ENCODE measurements around the gene IL17F.
"Not testable (repeated sequence)": the region's sequence is repeated elsewhere in the genome, so short reads cannot be mapped to it uniquely, and the experiment has no call there.

The IL17F gene

GRCh38 chr6:52201493-52201892 lies 42.8 kb downstream of the IL17F start:
- in situ Hi-C loops (cut with MboI; ENCODE audit: low pct_unique_long_range_greater_than_20kb, low sequenced_read_pairs) = no loop called here

GRCh38 chr6:52201046-52201445 lies 43.3 kb downstream of the IL17F start:
- no peak for DNase-seq
- in situ Hi-C loops (cut with MboI; ENCODE audit: low pct_unique_long_range_greater_than_20kb, low sequenced_read_pairs) = no loop called here

More at GRCh38 chr6:52201493-52201892, 42.8 kb downstream of the IL17F start:
- DNase-seq = no peak

DNA sequence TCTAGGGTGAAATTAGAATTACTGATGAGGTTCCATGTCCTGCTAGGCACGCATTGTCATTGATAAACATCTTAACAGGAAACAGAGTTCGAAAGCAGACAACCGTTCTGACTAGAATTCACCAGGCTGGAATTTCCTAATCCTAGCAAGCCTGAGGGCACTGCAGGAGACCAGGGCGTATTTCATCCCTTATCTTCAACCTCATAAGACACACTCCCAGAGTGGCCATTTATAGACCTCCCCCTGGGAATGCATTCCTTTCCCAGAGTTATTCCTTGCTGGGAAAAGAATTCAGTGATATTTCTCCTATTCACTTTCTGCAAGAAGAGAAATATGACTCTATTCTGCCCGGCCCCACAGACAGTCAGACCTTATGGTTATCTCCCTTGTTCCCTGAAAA lies 44.2 kb downstream of the IL17F start:
- peak; percentile 3 for DNase-seq
- in situ Hi-C loops (cut with MboI; ENCODE audit: low pct_unique_long_range_greater_than_20kb, low sequenced_read_pairs) = not testable (repeated sequence)

- in situ Hi-C loops (cut with MboI; ENCODE audit: low pct_unique_long_range_greater_than_20kb, low sequenced_read_pairs) = no loop called here
- no peak for DNase-seq
These were observed 48.4 kb downstream of the IL17F start for GRCh38 chr6:52195886-52196285.

- no peak for DNase-seq
- in situ Hi-C loops (cut with MboI; ENCODE audit: low pct_unique_long_range_greater_than_20kb, low sequenced_read_pairs) = no loop called here
These were observed 52.5 kb downstream of the IL17F start for GRCh38 chr6:52191824-52192223.

DNA sequence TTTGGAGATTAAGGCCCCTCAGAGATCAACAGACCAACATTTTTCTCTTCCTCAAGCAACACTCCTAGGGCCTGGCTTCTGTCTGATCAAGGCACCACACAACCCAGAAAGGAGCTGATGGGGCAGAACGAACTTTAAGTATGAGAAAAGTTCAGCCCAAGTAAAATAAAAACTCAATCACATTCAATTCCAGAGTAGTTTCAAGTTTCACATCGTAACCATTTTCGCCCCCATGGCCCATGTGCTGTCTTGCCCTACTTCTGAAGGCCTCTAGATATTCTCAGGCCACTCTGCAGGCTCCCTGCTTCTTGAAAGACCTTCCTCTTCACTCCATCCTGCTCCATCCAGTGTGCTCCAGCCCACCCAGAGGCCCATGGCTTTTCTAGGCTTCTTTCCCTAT lies 53.9 kb downstream of the IL17F start:
- DNase-seq = no peak
- in situ Hi-C loops (cut with MboI; ENCODE audit: low pct_unique_long_range_greater_than_20kb, low sequenced_read_pairs) = no loop called here

DNA sequence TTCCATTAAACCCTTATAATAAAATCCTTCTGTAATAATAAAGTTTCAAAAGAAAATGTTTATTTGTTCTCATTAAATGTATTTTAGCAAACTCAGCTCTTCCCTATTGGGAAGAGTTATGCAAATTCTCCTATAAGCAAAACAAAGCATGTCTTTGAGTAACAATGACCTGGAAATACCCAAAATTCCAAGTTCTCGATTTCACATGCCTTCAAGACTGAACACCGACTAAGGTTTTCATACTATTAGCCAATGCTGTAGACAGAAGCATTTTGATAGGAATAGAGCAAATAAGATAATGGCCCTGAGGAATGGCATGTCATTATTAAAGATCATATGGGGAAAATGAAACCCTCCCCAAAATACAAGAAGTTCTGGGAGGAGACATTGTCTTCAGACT lies 54.3 kb downstream of the IL17F start:
- DNase-seq = no peak
- in situ Hi-C loops (cut with MboI; ENCODE audit: low pct_unique_long_range_greater_than_20kb, low sequenced_read_pairs) = no loop called here

GRCh38 chr6:52187098-52187497 lies 57.2 kb downstream of the IL17F start:
- in situ Hi-C loops (cut with MboI; ENCODE audit: low pct_unique_long_range_greater_than_20kb, low sequenced_read_pairs) = no loop called here
- DNase-seq = no peak
